NCI-H146 (cell line): Measurements from ENCODE around the gene CCDC28B.

Source experiments
- DNase-seq: peaks from one replicate; lab custom pipeline; 2025; lab: John Stamatoyannopoulos, UW

CCDC28B gene

GRCh38 chr1:32194984-32195383, 5.4 kb upstream of the CCDC28B start:
- no peak for DNase-seq

GRCh38 chr1:32195531-32195930, 4.9 kb upstream of the CCDC28B start:
- DNase-seq = no peak

GRCh38 chr1:32195972-32196823, 4.2 kb upstream of the CCDC28B start:
- DNase-seq = no peak

GRCh38 chr1:32197074-32197473, 3.3 kb upstream of the CCDC28B start:
- no peak for DNase-seq

GRCh38 chr1:32197837-32198236, 2.6 kb upstream of the CCDC28B start:
- DNase-seq = no peak

- DNase-seq = no peak
Observed at GRCh38 chr1:32198237-32199042, 2.0 kb upstream of the CCDC28B start.

GRCh38 chr1:32199043-32199716, 1.2 kb upstream of the CCDC28B start:
- no peak for DNase-seq

GRCh38 chr1:32199717-32200072, 700 bp upstream of the CCDC28B start:
- DNase-seq = peak; percentile 46

- DNase-seq = peak; percentile 49
Observed at GRCh38 chr1:32201011-32201855, 838 bp downstream of the CCDC28B start.

GRCh38 chr1:32204943-32205361, 4.6 kb downstream of the CCDC28B start:
- peak; percentile 30 for DNase-seq

- peak; percentile 92 for DNase-seq
Observed at GRCh38 chr1:32205401-32206370, 5.3 kb downstream of the CCDC28B start, which contains the start of gene IQCC. IQCC (plus strand) TSS chr1:32205671; CDS start chr1:32205682, 11 bp downstream.

- no peak for DNase-seq
Observed at GRCh38 chr1:32208469-32208868, 8.1 kb downstream of the CCDC28B start.

GRCh38 chr1:32208891-32209328, 8.5 kb downstream of the CCDC28B start, which contains the start of gene DCDC2B:
DCDC2B (plus strand) TSS chr1:32209089; CDS start chr1:32209094, 5 bp downstream.
- DNase-seq = peak; percentile 74

- peak; percentile 28 for DNase-seq
Observed at GRCh38 chr1:32215629-32216480, 15.5 kb downstream of the CCDC28B start.

GRCh38 chr1:32216566-32216965, 16.2 kb downstream of the CCDC28B start:
- no peak for DNase-seq

- no peak for DNase-seq
Observed at GRCh38 chr1:32219022-32219421, 18.6 kb downstream of the CCDC28B start.

GRCh38 chr1:32220746-32221580, 20.6 kb downstream of the CCDC28B start:
- DNase-seq = peak; percentile 12

GRCh38 chr1:32221581-32221979, 21.2 kb downstream of the CCDC28B start:
- DNase-seq = no peak
